PC-3 (cell line): ENCODE data around the gene OTC. TPM values are rescaled to one million over a fixed set of nuclear protein-coding genes. Genes with fewer than 3 reads are reported as not detected.

ENCODE experiments used
- ATAC-seq: fragments of 200-7000 bp; cut with Tn5 transposase; 2 replicates; pipeline ENCODE4 v1.9.1; 2020; ENCODE audit warnings: mild to moderate bottlenecking, moderate library complexity
- BruUV-seq: library from RNA; stranded (reverse); fragments of 400-500 nt; replicated peaks from 2 replicates; lab custom pipeline; 2021; lab: Mats Ljungman, UMichigan
- CTCF ChIA-PET: fragments of 300-600 bp; sonication (Branson Sonifier 250); formaldehyde crosslinking; loops from one replicate; lab custom pipeline; 2022; ENCODE audit warnings: antibody characterized with exemption; lab: Charles Lee
- POLR2A ChIA-PET: fragments of 300-600 bp; sonication (Branson Sonifier 250); formaldehyde crosslinking; loops from one replicate; lab custom pipeline; 2022; ENCODE audit warnings: antibody characterized with exemption; ENCODE audit not compliant: unreplicated experiment; lab: Charles Lee
- DNase-seq: peaks from one replicate; pipeline ENCODE4 v3.0.0-alpha.2; 2015
- H2AFZ ChIP-seq: fragments of 300-600 bp; sonication (generic); 2 replicates; pipeline ENCODE4 v1.6.0; 2016; ENCODE audit warnings: antibody characterized with exemption, low read length
- H3F3A ChIP-seq: fragments of 300-600 bp; sonication (generic); one replicate; pipeline ENCODE4 v1.6.0; 2017; ENCODE audit warnings: antibody characterized with exemption, low read length, control low read depth, mild to moderate bottlenecking; ENCODE audit not compliant: unreplicated experiment
- H3K27ac ChIP-seq: fragments of 300-600 bp; sonication (generic); 2 replicates; pipeline ENCODE4 v1.5.1; 2016; ENCODE audit warnings: mild to moderate bottlenecking, low read length
- H3K27me3 ChIP-seq: fragments of 300-600 bp; sonication (generic); 2 replicates; pipeline ENCODE4 v1.6.1; 2016; ENCODE audit warnings: low read length, mixed read lengths
- H3K36me3 ChIP-seq: fragments of 300-600 bp; sonication (generic); 2 replicates; pipeline ENCODE4 v1.6.1; 2016; ENCODE audit warnings: low read depth, mixed run types, low read length, mixed read lengths
- H3K4me1 ChIP-seq: fragments of 300-600 bp; sonication (generic); 2 replicates; pipeline ENCODE4 v1.5.1; 2016; ENCODE audit warnings: low read length; ENCODE audit not compliant: insufficient read depth
- H3K4me2 ChIP-seq: fragments of 300-600 bp; sonication (generic); 2 replicates; pipeline ENCODE4 v1.6.0; 2016; ENCODE audit warnings: low read length
- H3K4me3 ChIP-seq: fragments of 300-600 bp; sonication (generic); 2 replicates; pipeline ENCODE4 v1.5.1; 2016; ENCODE audit warnings: mild to moderate bottlenecking, low read length, mixed read lengths
- H3K79me2 ChIP-seq: fragments of 300-600 bp; sonication (generic); 2 replicates; pipeline ENCODE4 v1.6.1; 2017; ENCODE audit warnings: low read length, mixed read lengths
- H3K9ac ChIP-seq: fragments of 300-600 bp; sonication (generic); 2 replicates; pipeline ENCODE4 v1.6.0; 2016; ENCODE audit warnings: mild to moderate bottlenecking, low read length
- H3K9me2 ChIP-seq: fragments of 300-600 bp; sonication (generic); replicated peaks from 2 replicates; pipeline ENCODE4 v1.6.1; 2016; ENCODE audit warnings: mixed run types, low read length, mixed read lengths
- H3K9me3 ChIP-seq: fragments of 300-600 bp; sonication (generic); 2 replicates; pipeline ENCODE4 v1.6.1; 2016; ENCODE audit warnings: low read length, mixed read lengths
- H4K20me1 ChIP-seq: fragments of 300-600 bp; sonication (generic); 2 replicates; pipeline ENCODE4 v1.6.1; 2016; ENCODE audit warnings: low read length, mixed read lengths
- EZH2 ChIP-seq: fragments of 300-600 bp; sonication (generic); IDR thresholded peaks from one replicate; pipeline ENCODE4 v1.6.1; 2017; ENCODE audit warnings: antibody characterized with exemption, mild to moderate bottlenecking, low read length; ENCODE audit not compliant: unreplicated experiment
- EZH2phosphoT487 ChIP-seq: fragments of 300-600 bp; sonication (generic); IDR thresholded peaks from 2 replicates; pipeline ENCODE4 v1.6.1; 2018; ENCODE audit warnings: mild to moderate bottlenecking, antibody characterized with exemption, low read length, borderline replicate concordance
- intact Hi-C: fragments of 100-400 bp; cut with micrococcal nuclease; formaldehyde crosslinking; loops from 2 replicates; pipeline ENCODE4 v1.9.0; 2023
- total RNA-seq: library from RNA; depleted of rRNA; stranded (reverse); fragments of >200 nt; gene quantifications from 2 replicates; pipeline ENCODE4 v1.2.3, GENCODE V29; 2014
- TF ChIP-seq, protein P1 (sequence below): fragments of 300-600 bp; sonication (generic); conservative IDR thresholded peaks from 2 replicates; pipeline ENCODE4 v1.5.1; 2017; ENCODE audit warnings: antibody characterized with exemption, low read depth, mild to moderate bottlenecking, low read length

The OTC gene
- total RNA-seq, 1 experiment from 2014 or later, result not detected

DNA sequence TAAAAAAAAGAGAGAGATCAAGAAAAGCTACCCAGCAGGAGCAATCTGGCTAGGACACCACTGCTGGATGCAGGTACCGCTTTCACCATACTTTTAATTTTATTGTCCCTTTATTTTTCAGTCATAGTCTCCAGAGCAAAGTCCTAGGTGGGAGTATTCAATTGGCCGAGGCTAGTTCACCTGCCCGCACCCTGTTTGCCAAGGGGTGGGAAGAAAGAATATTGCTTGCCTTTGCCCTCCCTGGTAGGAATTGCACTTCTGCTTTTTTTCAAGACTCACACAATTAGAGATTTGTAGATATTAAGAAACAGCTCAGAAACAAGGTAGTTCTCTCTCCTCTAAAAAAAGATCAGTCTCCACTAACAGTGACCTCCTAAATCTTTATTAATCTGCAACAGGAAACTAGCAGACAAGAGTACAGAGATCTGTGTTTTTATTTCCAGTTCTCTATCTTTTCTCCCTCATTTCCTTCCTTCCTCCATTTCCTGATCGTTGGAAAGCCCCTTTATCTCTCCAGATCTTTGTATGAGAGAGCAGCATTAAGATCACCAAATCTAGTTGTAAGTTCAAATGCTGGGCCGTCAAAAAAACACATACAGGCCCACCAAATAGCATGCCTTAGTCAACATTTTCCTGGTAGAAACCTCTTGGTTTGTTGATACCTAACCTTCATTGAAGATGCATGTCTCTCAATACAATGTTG lies 15.7 kb upstream of the OTC start:
- Histone ChIP-seq H2AFZ (no peak overlapping the region), H3K9me3 (no peaks in the 10 kb centered on the region), H3K4me2 (no peak overlapping the region), H3K4me3 (no peak overlapping the region), H3K9ac (no peak overlapping the region), H3K36me3 (no peaks in the 10 kb centered on the region; the same call in 1 of the 2 replicates), H3K27me3 (peaks cover 6% of the 10 kb centered on the region), H3K27ac (no peak overlapping the region), H4K20me1 (no peaks in the 10 kb centered on the region), H3K9me2 (no peaks in the 10 kb centered on the region), H3F3A (no peaks in the 10 kb centered on the region), H3K4me1 (no peaks in the 10 kb centered on the region), H3K79me2 (no peaks in the 10 kb centered on the region)
- ChIA-PET POLR2A (no interaction called here), CTCF (interaction anchor here (1.1 kb wide), 1 partner anchor 10 kb away, joined by 3 read pairs; the partner anchor contains the start of gene RPGR)
- intact Hi-C loops, result no loop called here
- BruUV-seq, result no TSS peak
- ATAC-seq, result no peak
- no peak for DNase-seq
- TF ChIP-seq, protein P1, sequence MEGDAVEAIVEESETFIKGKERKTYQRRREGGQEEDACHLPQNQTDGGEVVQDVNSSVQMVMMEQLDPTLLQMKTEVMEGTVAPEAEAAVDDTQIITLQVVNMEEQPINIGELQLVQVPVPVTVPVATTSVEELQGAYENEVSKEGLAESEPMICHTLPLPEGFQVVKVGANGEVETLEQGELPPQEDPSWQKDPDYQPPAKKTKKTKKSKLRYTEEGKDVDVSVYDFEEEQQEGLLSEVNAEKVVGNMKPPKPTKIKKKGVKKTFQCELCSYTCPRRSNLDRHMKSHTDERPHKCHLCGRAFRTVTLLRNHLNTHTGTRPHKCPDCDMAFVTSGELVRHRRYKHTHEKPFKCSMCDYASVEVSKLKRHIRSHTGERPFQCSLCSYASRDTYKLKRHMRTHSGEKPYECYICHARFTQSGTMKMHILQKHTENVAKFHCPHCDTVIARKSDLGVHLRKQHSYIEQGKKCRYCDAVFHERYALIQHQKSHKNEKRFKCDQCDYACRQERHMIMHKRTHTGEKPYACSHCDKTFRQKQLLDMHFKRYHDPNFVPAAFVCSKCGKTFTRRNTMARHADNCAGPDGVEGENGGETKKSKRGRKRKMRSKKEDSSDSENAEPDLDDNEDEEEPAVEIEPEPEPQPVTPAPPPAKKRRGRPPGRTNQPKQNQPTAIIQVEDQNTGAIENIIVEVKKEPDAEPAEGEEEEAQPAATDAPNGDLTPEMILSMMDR, result no peak
- TF ChIP-seq EZH2phosphoT487 (no peak), EZH2 (no peak)

DNA sequence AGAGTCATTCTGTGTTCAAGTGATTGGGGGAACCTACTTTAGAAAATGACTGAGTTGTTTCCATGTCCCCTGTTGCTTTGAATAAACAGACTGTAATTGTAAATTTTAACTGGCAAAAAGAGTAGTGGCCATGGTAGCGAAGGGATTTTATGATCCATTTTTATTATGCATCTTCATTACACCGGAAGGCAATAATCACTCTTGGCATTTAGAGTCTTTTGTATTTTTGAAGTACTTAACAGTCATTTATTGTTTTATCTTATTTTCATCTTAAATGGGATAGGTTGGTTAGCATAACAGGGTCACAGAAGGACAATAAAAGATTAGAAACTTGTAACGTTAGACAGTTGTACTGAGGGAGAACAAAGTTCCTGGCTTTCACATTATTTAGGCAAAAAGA lies 11.0 kb upstream of the OTC start:
- Histone ChIP-seq H3K36me3 (no peaks in the 10 kb centered on the region), H3K9me2 (no peaks in the 10 kb centered on the region), H3K27ac (no peak overlapping the region), H3K9ac (no peak overlapping the region), H3F3A (no peaks in the 10 kb centered on the region), H3K27me3 (peaks cover 9% of the 10 kb centered on the region), H3K79me2 (no peaks in the 10 kb centered on the region), H2AFZ (no peak overlapping the region), H3K4me1 (no peaks in the 10 kb centered on the region), H3K4me3 (no peak overlapping the region), H3K4me2 (no peak overlapping the region), H3K9me3 (no peaks in the 10 kb centered on the region), H4K20me1 (no peaks in the 10 kb centered on the region)
- BruUV-seq, result no TSS peak
- intact Hi-C loops, result no loop called here
- POLR2A ChIA-PET, result no interaction called here
- TF ChIP-seq EZH2phosphoT487 (no peak), EZH2 (no peak)
- TF ChIP-seq, protein P1, result no peak
- ATAC-seq (no peak), DNase-seq (no peak)
- CTCF ChIA-PET, result no interaction called here
